PFSK-1 (cell line): Measurements from ENCODE around the gene PPARGC1A.

Experiments
- FOXP2 ChIP-seq: optimal IDR thresholded peaks from 2 replicates; pipeline ENCODE3; 2011; ENCODE audit warnings: borderline replicate concordance, control low read depth, inconsistent platforms; ENCODE audit not compliant: insufficient read depth; ENCODE audit errors: extremely low read length, extremely low read depth
- POLR2AphosphoS5 ChIP-seq: IDR thresholded peaks from 2 replicates; pipeline ENCODE4 v1.6.1; 2012; ENCODE audit warnings: low read depth, mild to moderate bottlenecking, control low read depth, low read length, moderate library complexity
- SIN3A ChIP-seq: IDR thresholded peaks from 2 replicates; pipeline ENCODE4 v1.6.1; 2012; ENCODE audit warnings: mild to moderate bottlenecking, low read length, moderate library complexity, borderline replicate concordance; ENCODE audit not compliant: insufficient read depth

DNA sequence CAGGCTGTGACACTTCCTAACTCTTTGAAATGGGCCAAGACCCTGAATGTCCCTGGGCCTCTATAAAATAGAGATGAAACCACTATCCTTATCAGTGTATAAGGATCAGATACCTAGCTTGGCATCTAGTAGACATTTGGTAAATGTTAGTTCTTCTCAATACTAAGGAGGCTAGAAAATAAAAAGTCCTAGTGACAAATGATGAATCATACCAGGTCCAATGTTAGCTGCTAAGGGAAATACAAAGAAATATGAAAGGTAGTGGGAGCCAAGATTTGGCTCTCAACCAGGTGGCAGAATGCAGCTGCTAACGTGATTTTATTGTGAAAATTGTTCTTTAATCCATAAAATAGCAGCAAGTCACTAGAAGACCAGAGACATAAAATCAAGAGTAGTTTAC lies 19.8 kb upstream of the PPARGC1A start:
- TF ChIP-seq POLR2AphosphoS5 (no peak), FOXP2 (no peak), SIN3A (no peak)
